Uterus (tissue), 4 donors: ENCODE measurements around the gene IRAK1BP1. TPM values are rescaled to one million over a fixed set of nuclear protein-coding genes. Genes with fewer than 3 reads are reported as not detected.

Source experiments
- DNase-seq, 2 donors: peaks; one replicate each; pipeline ENCODE4 v3.0.0-alpha.2; 2019 to 2020
- H3K27ac ChIP-seq, 2 donors: fragments of 200-600 bp; sonication (generic); 1 replicate in 1 of 2; 2 replicates in 1 of 2; pipeline ENCODE4 v1.5.1; 2016 to 2018
- H3K27me3 ChIP-seq, 2 donors: fragments of 200-600 bp; sonication (generic); one replicate each; pipeline ENCODE4 v1.5.1; 2018 to 2019; ENCODE audit warnings: control low read depth in 1 of 2
- H3K36me3 ChIP-seq, 2 donors: fragments of 200-600 bp; sonication (generic); one replicate each; pipeline ENCODE4 v1.5.1; 2019; ENCODE audit warnings: control low read depth in 1 of 2
- H3K4me1 ChIP-seq, 2 donors: fragments of 200-600 bp; sonication (generic); one replicate each; pipeline ENCODE4 v1.5.1; 2018 to 2019; ENCODE audit warnings: control low read depth in 1 of 2
- H3K4me3 ChIP-seq, 2 donors: fragments of 200-600 bp; sonication (generic); 1 replicate in 1 of 2; 2 replicates in 1 of 2; pipeline ENCODE4 v1.5.1; 2018 to 2019; ENCODE audit warnings: mild to moderate bottlenecking in 1 of 2
- H3K9me3 ChIP-seq, 2 donors: fragments of 200-600 bp; sonication (generic); one replicate each; pipeline ENCODE4 v1.5.1; 2019; ENCODE audit warnings: control low read depth in 1 of 2
- POLR2A ChIP-seq, 2 donors: fragments of 450-650 bp; IDR thresholded peaks; one replicate each; pipeline ENCODE4 v1.6.1; 2016; ENCODE audit warnings: antibody characterized with exemption in 2 of 2, mild to moderate bottlenecking in 1 of 2, moderate library complexity in 1 of 2
- intact Hi-C: fragments of 100-400 bp; cut with DNase I; formaldehyde crosslinking; loops from one replicate; pipeline ENCODE4 v1.15.1; 2023; ENCODE audit warnings: low total_unique reads
- total RNA-seq, 4 donors: library from RNA; depleted of rRNA in 3 of 4; stranded (reverse); fragments of >200 nt in 3 of 4; gene quantifications; one replicate each; pipeline versions ENCODE4 v1.1.0 to v1.2.4, GENCODE V29; 2014 to 2023
- TF ChIP-seq, protein P1 (sequence below), 4 experiments: fragments of 200-600 bp in 2 of 4; fragments of 450-650 bp in 2 of 4; sonication (generic) in 2 of 4; IDR thresholded peaks; one replicate each; pipeline ENCODE4 v1.5.1; 2016 to 2019; ENCODE audit warnings: antibody characterized with exemption in 4 of 4, mild to moderate bottlenecking in 2 of 4, moderate library complexity in 1 of 4
- donor health status: DM: yes; HTN: yes; CAD: no.

The IRAK1BP1 gene
- total RNA-seq, 4 donors from 2014 or later, result 3.2 to 20.0 (median 7.9) TPM

DNA sequence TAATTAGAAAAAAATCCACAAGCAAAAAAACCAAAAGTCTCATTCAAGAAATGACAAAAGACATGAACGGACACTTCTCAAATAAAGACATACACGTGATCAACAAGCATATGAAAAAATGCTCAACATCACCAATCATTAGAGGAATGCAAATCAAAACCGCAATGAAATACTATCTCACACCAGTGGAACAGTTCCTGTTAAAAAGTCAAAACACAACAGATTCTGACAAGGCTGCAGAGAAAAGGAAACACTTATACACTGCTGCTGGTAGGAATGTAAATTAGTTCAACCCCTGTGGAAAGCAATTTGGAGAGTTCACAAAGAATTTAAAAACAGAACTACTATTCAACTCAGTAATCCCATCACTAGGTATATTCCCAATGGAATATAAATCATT is 58.0 kb downstream of the IRAK1BP1 start:
- TF ChIP-seq, protein P1, sequence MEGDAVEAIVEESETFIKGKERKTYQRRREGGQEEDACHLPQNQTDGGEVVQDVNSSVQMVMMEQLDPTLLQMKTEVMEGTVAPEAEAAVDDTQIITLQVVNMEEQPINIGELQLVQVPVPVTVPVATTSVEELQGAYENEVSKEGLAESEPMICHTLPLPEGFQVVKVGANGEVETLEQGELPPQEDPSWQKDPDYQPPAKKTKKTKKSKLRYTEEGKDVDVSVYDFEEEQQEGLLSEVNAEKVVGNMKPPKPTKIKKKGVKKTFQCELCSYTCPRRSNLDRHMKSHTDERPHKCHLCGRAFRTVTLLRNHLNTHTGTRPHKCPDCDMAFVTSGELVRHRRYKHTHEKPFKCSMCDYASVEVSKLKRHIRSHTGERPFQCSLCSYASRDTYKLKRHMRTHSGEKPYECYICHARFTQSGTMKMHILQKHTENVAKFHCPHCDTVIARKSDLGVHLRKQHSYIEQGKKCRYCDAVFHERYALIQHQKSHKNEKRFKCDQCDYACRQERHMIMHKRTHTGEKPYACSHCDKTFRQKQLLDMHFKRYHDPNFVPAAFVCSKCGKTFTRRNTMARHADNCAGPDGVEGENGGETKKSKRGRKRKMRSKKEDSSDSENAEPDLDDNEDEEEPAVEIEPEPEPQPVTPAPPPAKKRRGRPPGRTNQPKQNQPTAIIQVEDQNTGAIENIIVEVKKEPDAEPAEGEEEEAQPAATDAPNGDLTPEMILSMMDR (IDR thresholded peaks at IDR 0.05), result no peak
- TF ChIP-seq POLR2A (IDR thresholded peaks at IDR 0.05), result no peak
- Histone ChIP-seq H3K36me3 (no peaks in the 10 kb centered on the region), H3K4me3 (no peak overlapping the region), H3K4me1 (no peaks in the 10 kb centered on the region), H3K27ac (no peak overlapping the region), H3K27me3 (no peaks in the 10 kb centered on the region), H3K9me3 (no peaks in the 10 kb centered on the region)
- DNase-seq, result no peak
- intact Hi-C loops, result no loop called here

- H3K36me3 ChIP-seq, result no peaks in the 10 kb centered on the region
- no peak overlapping the region for H3K27ac ChIP-seq
- no peaks in the 10 kb centered on the region for H3K4me1 ChIP-seq
- no peak overlapping the region for H3K4me3 ChIP-seq
- DNase-seq, result no peak
- no peaks in the 10 kb centered on the region for H3K27me3 ChIP-seq
- TF ChIP-seq, protein P1 (IDR thresholded peaks at IDR 0.05), result no peak
- TF ChIP-seq POLR2A (IDR thresholded peaks at IDR 0.05), result no peak
- intact Hi-C loops, result no loop called here
- no peaks in the 10 kb centered on the region for H3K9me3 ChIP-seq
These were observed 68.2 kb downstream of the IRAK1BP1 start for GRCh38 chr6:78935553-78935952.

DNA sequence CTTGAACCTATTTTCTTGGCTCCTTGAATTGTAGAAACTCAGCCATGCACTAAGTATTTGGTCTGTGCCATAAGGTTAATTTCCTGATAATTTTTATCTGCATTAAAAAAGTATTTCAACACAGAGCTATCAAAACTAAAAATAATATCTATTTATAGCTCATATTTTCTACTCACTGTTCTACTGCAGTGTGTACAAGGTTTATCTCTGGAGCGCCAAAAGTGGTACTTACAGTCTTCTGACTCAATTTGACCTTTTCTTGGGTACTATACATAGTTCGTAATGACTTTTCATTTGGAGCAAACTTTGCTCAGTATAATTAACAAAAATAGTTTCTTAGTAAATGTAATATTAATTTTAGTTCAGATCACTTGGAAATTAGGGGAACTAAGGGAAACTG is 69.2 kb downstream of the IRAK1BP1 start:
- H3K27ac ChIP-seq, result no peak overlapping the region
- H3K36me3 ChIP-seq, result no peaks in the 10 kb centered on the region
- no peaks in the 10 kb centered on the region for H3K9me3 ChIP-seq
- H3K4me1 ChIP-seq, result no peaks in the 10 kb centered on the region
- intact Hi-C loops, result no loop called here
- H3K4me3 ChIP-seq, result no peak overlapping the region
- no peak for DNase-seq
- TF ChIP-seq, protein P1 (IDR thresholded peaks at IDR 0.05), result no peak
- no peak for TF ChIP-seq POLR2A (IDR thresholded peaks at IDR 0.05)
- no peaks in the 10 kb centered on the region for H3K27me3 ChIP-seq

GRCh38 chr6:78942446-78942845 is 75.1 kb downstream of the IRAK1BP1 start:
- no peaks in the 10 kb centered on the region for H3K4me1 ChIP-seq
- H3K36me3 ChIP-seq, result no peaks in the 10 kb centered on the region
- no peak for DNase-seq
- H3K27me3 ChIP-seq, result no peaks in the 10 kb centered on the region
- TF ChIP-seq, protein P1 (IDR thresholded peaks at IDR 0.05), result no peak
- no peak for TF ChIP-seq POLR2A (IDR thresholded peaks at IDR 0.05)
- H3K9me3 ChIP-seq, result no peaks in the 10 kb centered on the region
- H3K4me3 ChIP-seq, result no peak overlapping the region
- intact Hi-C loops, result no loop called here
- no peak overlapping the region for H3K27ac ChIP-seq

- H3K36me3 ChIP-seq, result no peaks in the 10 kb centered on the region
- TF ChIP-seq, protein P1 (IDR thresholded peaks at IDR 0.05), result no peak
- TF ChIP-seq POLR2A (IDR thresholded peaks at IDR 0.05), result no peak
These were observed 80.2 kb downstream of the IRAK1BP1 start for GRCh38 chr6:78947529-78947928.

More at GRCh38 chr6:78947529-78947928, 80.2 kb downstream of the IRAK1BP1 start:
- intact Hi-C loops, result no loop called here
- Histone ChIP-seq H3K27ac (no peak overlapping the region), H3K4me3 (no peak overlapping the region), H3K4me1 (no peaks in the 10 kb centered on the region), H3K27me3 (no peaks in the 10 kb centered on the region), H3K9me3 (peaks cover 0 to 5% of the 10 kb centered on the region in 2 donors)
- no peak for DNase-seq
